HG03064 (cell line): ENCODE data around the gene PPP1R3E.
"Not testable (repeated sequence)": the region's sequence is repeated elsewhere in the genome, so short reads cannot be mapped to it uniquely, and the experiment has no call there.

ENCODE experiments used
- ATAC-seq: cut with Tn5 transposase; IDR thresholded peaks from one replicate; pipeline ENCODE4 v1.9.1; 2021; ENCODE audit warnings: low read depth; ENCODE audit not compliant: unreplicated experiment

PPP1R3E gene, protein sequence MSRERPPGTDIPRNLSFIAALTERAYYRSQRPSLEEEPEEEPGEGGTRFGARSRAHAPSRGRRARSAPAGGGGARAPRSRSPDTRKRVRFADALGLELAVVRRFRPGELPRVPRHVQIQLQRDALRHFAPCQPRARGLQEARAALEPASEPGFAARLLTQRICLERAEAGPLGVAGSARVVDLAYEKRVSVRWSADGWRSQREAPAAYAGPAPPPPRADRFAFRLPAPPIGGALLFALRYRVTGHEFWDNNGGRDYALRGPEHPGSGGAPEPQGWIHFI

DNA sequence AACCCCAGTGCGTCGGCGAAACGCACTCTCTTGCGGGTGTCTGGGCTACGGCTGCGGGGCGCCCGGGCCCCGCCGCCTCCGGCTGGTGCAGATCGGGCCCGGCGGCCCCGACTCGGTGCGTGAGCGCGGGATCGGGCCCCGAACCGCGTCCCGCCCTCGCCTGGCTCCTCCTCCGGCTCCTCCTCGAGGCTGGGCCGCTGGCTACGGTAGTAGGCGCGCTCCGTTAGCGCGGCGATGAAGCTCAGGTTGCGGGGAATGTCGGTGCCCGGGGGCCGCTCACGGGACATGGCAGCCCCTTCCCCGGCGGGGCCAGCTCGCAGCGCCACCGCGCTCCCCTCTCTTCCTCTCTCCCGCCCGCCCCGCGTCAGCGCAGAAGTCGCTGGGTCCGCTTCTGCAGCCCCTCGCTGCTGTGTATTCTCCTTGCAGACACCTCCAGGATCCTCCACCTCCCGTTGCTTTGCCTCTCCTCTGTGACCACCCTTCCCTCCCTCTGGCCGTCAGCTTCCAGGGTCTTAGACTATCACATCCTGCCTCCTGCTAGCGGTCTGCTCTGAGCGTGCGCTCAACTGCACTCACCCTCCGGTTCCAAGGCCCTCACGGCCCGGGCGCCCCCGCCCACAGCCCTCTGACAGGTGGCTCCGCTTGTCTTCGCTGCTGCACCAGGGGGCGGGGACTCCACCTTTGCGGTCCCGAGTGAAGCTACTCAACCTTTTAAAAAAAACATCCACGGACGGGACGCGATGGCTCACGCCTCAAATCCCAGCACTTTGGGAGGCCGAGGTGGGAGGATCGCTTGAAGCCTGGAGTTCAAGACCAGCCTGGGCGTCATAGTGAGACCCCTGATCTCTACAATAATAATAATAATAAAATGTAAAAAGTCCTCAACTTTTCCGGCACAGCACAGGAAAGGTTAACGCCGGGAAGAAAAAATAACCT lies at the start of gene PPP1R3E:
PPP1R3E (minus strand) TSS at position 570 of the 936 bp plus-strand sequence; CDS start at position 287, 283 bp downstream.
- peak; percentile 33 for ATAC-seq

DNA sequence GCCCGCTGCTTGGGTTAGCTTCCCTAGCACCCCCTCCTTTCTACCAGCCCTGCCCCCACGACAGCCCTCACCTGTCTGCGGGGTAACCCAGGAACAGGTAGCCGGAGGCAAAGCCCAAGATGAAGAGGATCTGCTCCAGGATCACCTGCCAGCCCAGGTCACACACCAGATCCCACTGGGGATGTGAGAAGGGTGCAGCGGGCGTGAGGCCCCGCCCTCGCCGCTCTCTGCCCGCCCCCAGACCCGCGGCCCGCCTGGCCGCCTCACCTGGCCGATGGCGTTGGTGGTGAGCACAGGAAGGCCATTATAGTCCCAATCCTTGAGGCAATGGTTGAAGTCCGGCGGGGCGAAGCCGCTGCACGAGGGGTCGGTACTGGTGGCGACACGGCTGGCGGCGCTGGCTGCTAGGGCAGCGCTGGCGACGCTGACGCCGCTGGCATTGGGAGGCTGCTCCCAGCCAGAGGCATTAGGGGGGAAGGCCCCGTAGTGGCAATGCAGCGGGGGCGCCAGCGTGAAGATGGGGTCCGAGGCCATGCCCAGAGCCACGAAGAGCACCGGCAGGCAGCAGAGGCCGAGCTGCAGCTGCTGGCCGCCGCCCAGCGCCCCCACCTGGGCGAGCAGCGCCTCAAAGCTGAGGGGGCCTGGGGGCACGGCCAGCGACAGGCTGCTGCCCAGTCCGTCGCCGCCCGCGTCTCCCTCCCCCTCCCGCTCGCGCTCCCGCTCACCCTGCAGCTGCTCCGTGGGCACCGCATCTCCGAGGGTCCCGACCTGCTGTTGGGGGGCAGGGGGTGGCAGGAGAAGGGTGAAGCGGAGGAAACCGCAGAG lies 49.2 kb upstream of the PPP1R3E start:
- ATAC-seq, result no peak

DNA sequence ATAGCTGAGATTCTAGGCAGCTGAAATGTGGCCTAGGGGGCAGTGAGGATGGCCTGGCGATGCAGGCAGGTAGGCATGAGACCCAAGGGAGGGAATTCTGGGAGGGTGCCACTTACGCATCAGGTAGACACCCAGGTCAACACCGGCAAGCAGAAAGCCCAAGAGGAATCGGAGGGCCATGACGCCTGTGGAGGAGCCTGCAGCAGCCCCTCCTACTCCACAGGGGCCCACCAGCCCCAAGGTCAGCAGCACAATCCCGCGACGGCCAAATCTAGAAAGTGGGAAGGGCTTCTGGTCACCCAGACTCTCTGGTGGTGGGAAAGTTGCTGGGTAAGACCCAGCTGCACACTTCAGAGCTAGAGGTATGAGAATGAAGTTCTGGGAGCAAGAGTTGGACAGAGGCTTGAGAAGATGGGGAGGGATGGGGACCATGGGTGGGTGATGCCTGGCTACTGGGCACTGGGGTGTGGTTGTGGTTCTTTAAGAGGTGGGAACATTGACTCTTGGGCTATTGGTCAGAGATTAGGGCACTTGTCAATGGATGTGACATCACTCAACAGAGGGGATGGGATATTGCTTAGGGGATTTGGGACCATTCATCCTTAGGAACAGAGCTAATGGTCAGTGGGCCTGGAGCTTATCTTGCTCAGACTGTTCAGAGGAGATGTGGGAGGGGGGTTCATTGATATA lies 46.6 kb upstream of the PPP1R3E start:
- ATAC-seq, result no peak

DNA sequence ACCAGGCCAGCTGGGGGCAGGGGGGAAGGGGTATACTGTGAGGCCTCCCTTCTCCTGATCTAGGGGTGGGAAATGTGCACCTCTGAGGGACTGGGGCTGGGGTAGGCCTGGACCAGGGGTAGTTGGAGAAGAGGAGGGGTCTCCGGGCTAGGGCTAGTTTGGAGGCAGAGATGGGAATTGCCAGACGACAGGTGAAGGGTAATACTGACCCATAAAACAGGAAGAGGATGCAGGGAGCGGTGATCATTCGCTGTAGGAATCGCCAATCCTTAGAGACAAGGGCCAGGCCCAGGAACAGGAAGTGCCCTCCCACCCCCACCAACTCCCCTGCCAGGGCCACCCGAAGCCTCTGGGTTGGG lies 45.6 kb upstream of the PPP1R3E start:
- no peak for ATAC-seq

DNA sequence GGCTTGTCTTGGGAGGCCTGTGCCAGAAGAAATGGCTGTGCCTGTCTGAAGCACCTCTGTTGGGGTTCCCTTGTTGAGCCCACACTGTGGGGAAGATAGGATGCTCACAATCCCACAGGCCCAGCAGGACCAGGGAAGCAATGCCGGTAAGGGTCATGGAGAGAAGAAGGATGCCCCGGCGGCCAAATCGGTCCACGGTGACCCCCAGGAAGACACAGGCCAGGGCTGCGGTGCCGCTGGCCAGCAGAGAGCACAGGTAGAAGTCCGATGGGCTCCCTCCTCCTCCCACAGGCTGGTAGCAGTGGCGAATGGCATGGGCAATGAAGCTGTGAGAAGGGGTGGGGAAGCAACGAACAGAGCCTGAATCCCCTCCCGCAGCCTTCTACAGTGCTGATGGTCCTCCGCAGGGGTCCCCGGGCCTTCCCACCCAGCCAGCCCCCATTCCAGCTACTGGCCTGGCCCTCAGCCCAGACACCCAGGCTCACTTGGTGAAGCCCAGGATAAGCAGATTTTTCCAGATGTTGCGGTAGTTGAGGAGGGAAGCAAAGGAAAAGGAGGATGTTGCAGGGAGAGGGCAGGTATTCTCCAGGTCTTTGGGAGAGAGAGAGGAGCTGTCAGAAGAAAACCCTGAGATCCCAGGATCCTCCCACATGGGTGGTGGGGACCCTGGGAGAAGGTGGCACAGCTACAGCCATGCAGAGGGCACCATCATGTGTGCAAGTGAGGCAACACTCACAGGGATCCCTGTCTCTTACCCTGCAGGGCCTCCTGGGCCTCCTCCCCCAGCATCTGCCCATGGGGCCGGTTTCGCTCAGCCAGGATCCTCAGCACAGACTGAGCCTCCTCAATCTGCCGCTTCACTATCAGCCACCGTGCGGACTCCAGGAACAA lies 45.0 kb upstream of the PPP1R3E start:
- ATAC-seq, result no peak

DNA sequence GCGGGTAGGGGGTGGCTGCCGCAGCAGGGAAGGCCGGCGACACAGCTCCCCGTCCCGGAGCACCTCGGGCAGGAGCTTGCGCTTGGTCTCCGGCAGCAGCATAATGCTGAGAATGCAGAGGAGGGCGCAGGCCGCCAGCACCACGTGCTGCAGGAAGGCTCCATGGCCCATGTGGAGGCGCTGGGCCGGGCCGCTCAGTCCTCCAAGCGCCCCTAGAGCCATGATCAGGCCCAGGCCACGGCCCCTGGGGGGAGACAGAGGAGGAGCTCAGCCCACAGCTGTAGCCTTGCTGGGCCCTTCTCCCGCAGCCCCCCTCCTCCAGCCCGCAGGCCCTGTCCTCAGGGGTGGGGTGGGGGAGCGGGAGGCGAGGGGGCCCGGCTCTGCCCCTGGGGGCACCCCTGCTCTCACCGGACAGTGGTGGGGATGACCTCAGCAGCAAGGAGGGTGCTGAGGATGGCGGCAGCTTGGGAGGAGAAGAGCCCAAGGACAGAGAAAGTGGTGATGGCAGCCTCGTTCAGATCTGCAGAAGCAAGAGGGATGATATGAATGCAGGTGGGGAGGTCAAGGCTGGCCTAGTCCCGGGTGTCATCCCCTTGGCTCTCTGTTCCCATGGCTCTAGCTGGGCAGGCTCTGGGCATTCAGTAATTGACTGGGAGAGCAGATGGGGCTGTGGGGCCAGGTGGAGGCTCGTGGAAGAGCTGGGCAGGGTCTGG lies 44.2 kb upstream of the PPP1R3E start:
- no peak for ATAC-seq

DNA sequence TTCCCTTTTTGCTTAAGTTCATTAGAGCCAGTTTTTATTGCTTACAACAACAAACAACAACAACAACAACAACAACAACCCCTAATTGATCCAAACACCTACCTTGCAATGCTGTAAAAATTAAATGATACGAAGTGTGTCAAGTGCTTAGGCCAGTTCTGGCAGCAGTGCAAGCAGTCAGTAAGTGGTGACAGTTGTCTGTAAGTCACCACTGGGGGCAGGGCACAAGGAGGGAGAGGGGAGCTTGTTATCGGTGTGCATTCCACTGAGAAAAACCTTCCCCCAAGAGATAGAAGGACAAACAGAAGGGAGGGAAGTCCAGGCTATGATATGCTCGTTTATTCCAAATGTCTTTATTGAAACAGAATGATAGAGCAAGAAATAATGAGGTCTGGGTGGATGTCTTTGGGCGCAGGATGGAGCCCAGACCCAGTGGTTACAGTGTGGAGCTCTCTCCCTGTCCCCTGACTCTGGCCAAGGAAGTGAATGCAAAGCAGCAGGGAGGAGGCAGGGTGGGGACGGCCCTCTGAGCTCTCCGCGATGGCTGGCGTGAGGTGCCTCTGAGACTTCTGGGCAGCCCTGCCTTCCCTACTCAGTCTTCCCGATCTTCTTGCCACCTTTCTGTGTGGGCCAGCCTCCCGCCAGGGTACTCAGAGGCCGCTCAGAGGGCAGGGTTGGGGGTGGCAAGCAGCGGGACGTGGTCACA lies 43.5 kb upstream of the PPP1R3E start:
- no peak for ATAC-seq

DNA sequence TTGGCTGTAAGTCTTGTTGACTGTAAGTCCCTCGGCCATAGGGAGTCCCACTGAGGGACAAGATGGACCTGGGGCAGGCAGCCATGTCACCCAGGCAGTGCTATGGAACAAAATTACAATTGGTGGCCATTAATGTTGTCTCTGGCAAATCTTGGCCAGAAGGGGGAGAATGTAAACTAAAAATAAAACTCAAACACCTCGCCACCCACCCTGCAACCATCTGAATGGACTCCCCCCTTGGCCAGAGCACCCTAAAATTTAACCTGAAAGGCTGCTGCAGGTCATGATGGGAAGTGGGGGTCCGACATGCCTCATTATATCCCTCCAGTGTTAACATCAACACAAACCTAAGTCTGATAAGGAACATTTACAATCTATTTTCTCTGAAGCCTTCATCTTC lies 41.8 kb upstream of the PPP1R3E start:
- no peak for ATAC-seq

DNA sequence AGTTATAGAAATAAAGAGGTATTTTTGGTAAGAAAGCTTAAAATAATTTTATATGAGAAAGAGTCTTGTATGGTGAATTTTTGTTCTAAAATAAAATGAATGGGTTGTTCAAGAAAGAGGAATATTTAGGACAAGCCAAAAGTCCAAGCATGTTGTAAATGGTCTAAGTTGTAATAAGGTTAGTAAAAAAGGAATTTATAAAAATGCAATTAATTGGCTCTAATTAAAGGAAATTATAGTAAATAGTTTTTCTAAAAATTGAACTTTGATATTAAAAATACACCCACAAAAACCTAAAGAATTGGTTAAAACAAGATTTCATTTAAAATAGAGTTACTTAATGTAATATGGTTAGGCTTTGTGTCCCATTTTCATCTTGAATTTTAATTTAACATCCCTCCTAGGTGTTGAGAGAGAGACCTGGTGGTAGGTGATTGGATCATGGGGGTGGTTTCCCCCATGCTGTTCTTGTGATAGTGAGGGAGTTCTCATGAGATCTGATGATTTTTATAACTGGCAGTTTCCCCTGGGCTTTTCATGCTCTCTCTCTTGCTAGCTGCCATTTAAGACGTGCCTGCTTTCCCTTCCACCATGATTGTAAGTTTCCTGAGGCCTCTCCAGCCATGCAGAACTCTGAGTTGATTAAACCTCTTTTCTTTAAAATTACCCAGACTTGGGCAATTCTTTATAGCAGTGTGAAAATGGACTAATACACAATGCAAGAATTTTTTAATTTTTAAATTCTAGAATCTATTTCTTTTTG lies 37.0 kb upstream of the PPP1R3E start:
- no peak for ATAC-seq

DNA sequence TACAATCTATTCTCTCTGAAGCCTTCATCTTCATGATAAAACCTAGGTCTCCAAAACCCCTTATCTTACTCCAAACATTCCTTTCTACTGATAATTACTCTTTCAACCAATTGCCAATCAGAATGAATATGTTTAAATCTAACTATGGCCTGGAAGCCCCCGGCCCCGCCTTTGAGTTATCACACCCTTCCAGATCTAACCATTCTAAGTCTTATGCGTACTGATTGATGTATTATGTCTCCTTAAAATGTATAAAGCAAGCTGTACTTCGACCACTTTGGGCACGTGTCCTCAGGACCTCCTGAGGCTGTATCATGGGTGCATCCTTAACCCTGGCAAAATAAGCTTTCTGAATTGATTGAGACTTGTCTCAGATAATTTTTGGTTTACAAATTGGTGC lies 33.0 kb upstream of the PPP1R3E start:
- ATAC-seq, result no peak

DNA sequence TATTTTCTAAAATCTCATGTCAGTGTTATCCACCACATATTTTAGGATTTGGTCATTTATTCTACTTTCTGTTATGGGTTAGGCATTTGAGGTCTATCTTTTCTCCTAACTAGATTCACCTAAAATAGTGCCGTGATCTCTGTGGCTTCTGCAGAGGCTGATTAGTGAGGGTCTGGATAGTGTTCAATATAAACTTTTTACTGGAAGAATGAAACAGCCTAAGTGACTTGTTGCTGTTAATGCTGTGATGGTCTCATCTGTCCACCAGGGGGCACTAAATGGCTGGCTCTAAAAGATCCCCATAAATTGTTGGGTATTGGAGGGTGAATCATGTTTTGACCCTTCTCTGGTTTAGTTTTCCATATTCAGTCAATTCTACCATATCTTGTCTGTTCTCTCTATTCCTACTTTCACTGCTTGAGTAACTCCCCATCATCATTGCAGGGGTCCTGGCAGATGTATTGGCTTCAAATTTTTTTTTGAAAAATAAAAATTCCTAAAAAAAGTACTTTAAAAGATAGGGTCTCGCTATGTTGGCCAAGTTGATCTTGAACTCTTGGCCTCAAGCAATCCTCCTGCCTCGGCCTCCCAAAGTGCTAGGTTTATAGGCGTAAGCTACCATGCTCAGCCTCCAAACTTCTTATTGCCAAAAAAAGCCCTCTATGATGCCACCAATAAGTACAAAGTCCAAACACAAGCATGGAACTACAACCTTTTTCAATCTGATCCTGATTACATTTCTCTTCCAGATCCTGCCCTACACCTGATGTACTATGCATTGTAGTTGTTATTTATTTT lies 25.5 kb upstream of the PPP1R3E start:
- ATAC-seq, result no peak

DNA sequence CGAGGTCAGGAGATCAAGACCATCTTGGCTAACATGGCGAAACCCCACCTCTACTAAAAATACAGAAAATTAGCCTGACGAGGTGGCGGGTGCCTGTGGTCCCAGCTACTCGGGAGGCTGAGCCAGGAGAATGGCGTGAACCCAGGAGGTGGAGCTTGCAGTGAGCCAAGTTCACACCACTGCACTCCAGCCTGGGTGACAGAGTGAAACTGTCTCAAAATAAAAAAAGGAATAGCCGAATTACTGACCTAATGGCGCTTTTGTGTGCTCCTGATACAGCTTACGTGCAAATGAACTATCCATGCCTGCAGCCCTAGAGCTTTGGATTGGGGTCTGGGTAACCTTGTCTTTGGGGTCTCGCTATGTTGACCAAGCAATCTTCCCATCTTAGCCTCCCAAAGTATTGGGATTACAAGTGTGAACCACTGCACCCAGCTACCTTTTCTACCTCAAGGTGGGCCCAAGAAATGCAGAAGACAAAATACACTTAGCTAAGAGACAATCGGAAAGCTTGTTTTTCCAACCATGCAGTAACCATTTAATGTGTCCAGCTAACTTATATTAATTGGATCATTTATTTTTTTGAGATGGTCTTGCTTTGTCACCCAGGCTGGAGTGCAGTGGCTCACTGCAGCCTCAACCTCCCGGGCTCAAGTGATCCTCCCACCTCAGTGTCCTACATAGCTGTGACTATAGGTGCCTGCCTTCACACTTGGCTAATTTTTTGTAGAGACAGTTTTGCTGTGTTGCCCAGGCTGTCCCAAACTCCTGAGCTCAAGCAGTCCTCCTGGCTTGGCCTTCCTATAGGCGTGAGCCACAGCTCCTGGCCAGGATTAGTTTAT lies 24.1 kb upstream of the PPP1R3E start:
- ATAC-seq, result no peak

DNA sequence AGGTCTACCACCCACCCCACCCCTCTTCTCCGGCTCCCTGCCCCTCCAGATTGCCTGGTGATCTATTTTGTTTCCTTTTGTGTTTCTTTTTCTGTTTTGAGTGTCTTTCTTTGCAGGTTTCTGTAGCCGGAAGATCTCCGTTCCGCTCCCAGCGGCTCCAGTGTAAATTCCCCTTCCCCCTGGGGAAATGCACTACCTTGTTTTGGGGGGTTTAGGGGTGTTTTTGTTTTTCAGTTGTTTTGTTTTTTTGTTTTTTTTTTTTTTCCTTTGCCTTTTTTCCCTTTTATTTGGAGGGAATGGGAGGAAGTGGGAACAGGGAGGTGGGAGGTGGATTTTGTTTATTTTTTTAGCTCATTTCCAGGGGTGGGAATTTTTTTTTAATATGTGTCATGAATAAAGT lies 23.1 kb upstream of the PPP1R3E start:
- not testable (repeated sequence) for ATAC-seq

DNA sequence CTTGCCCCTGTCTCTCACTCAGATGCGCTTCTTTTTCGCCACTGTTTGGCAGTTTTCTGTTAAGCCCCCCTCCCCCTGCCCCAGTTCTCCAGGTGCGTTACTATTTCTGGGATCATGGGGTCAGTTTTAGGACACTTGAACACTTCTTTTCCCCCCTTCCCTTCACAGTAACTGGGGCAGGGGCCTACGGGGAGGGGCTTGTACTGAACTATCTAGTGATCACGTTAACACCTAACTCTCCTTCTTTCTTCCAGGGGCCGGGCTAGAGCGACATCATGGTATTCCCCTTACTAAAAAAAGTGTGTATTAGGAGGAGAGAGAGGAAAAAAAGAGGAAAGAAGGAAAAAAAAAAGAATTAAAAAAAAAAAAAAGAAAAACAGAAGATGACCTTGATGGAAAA lies 22.3 kb upstream of the PPP1R3E start:
- ATAC-seq, result no peak

DNA sequence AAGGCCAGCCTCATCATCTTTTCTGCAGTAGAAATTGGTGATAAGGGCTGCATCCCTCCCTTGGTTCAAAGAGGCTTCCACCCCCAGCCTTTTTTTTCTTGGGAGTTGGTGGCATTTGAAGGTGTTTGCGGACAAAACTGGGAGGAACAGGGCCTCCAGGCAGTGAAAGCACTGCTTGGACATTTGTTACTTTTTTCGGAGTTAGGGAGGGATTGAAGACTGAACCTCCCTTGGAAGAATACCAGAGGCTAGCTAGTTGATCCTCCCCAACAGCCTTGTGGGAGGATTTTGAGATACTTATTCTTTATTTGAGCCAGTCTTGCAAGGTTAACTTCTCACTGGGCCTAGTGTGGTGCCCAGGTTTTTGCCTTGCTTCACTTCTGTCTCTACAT lies 21.8 kb upstream of the PPP1R3E start:
- no peak for ATAC-seq
